Neuronal stem cell (in vitro differentiated cells): Measurements from ENCODE around the gene CNTRL.
"Not testable (repeated sequence)": the region's sequence is repeated elsewhere in the genome, so short reads cannot be mapped to it uniquely, and the experiment has no call there.

ENCODE experiments used
- DNase-seq: peaks from one replicate; pipeline ENCODE4 v3.0.0-alpha.2; 2013; ENCODE audit warnings: low spot score
- H2AFZ ChIP-seq: one replicate; pipeline ENCODE4 v1.6.1; 2013; ENCODE audit warnings: mild to moderate bottlenecking, low read length, inconsistent platforms
- H2AK5ac ChIP-seq: 2 replicates; pipeline ENCODE4 v1.6.1; 2013; ENCODE audit warnings: low read depth, mild to moderate bottlenecking, inconsistent platforms, low read length, moderate library complexity, mixed read lengths
- H2BK120ac ChIP-seq: 2 replicates; pipeline ENCODE4 v1.6.1; 2013; ENCODE audit warnings: low read depth, mild to moderate bottlenecking, inconsistent platforms, low read length, moderate library complexity, mixed read lengths
- H2BK12ac ChIP-seq: one replicate; pipeline ENCODE4 v1.6.1; 2013; ENCODE audit warnings: low read length, inconsistent platforms
- H2BK15ac ChIP-seq: 2 replicates; pipeline ENCODE4 v1.6.1; 2013; ENCODE audit warnings: mild to moderate bottlenecking, low read length, inconsistent platforms, mixed read lengths
- H2BK5ac ChIP-seq: one replicate; pipeline ENCODE4 v1.6.1; 2013; ENCODE audit warnings: inconsistent platforms, mild to moderate bottlenecking, low read length, moderate library complexity
- H3K14ac ChIP-seq: one replicate; pipeline ENCODE4 v1.6.1; 2013; ENCODE audit warnings: low read length, inconsistent platforms
- H3K18ac ChIP-seq: 2 replicates; pipeline ENCODE4 v1.6.1; 2013; ENCODE audit warnings: low read length, inconsistent platforms
- H3K23ac ChIP-seq: 2 replicates; pipeline ENCODE4 v1.6.1; 2013; ENCODE audit warnings: low read depth, mild to moderate bottlenecking, mixed read lengths, low read length, inconsistent platforms; ENCODE audit not compliant: poor library complexity
- H3K27ac ChIP-seq: replicated peaks from 3 replicates; pipeline ENCODE4 v1.5.1; 2013; ENCODE audit warnings: low read length, inconsistent platforms
- H3K27me3 ChIP-seq, 3 experiments: 2 replicates each; pipeline ENCODE4 v1.6.1; 2013; ENCODE audit warnings: low read length in 3 of 3, mild to moderate bottlenecking in 2 of 3, inconsistent platforms in 1 of 3, low read depth in 1 of 3, mixed read lengths in 1 of 3, moderate library complexity in 1 of 3; ENCODE audit not compliant: control insufficient read depth in 3 of 3, insufficient read depth in 3 of 3
- H3K36me3 ChIP-seq, 2 donors: replicated peaks in 1 of 2; 2 replicates each; pipeline ENCODE4 v1.6.1; 2013; ENCODE audit warnings: low read length in 2 of 2; ENCODE audit not compliant: control insufficient read depth in 2 of 2, insufficient read depth in 2 of 2
- H3K4ac ChIP-seq: 2 replicates; pipeline ENCODE4 v1.6.1; 2013; ENCODE audit warnings: inconsistent platforms, mild to moderate bottlenecking, low read length, moderate library complexity
- H3K4me1 ChIP-seq, 2 donors: 1 replicate in 1 of 2; 2 replicates in 1 of 2; pipeline ENCODE4 v1.6.1; 2013; ENCODE audit warnings: low read length in 2 of 2, low read depth in 1 of 2; ENCODE audit not compliant: control insufficient read depth in 2 of 2, insufficient read depth in 1 of 2
- H3K4me2 ChIP-seq: one replicate; pipeline ENCODE4 v1.6.1; 2013; ENCODE audit warnings: mild to moderate bottlenecking, low read length, inconsistent platforms; ENCODE audit not compliant: insufficient read depth, poor library complexity, severe bottlenecking
- H3K4me3 ChIP-seq, 2 donors: 2 replicates each; pipeline ENCODE4 v1.5.1; 2013; ENCODE audit warnings: low read length in 2 of 2, mild to moderate bottlenecking in 2 of 2, inconsistent platforms in 1 of 2, moderate library complexity in 1 of 2
- H3K79me1 ChIP-seq: one replicate; pipeline ENCODE4 v1.6.1; 2013; ENCODE audit warnings: low read depth, mild to moderate bottlenecking, inconsistent platforms, low read length, moderate library complexity
- H3K9ac ChIP-seq: one replicate; pipeline ENCODE4 v1.6.1; 2013; ENCODE audit warnings: mild to moderate bottlenecking, low read depth, low read length, inconsistent platforms; ENCODE audit not compliant: poor library complexity
- H3K9me3 ChIP-seq, 2 donors: replicated peaks in 1 of 2; 2 replicates each; pipeline versions ENCODE3 to v1.6.1; 2013; ENCODE audit warnings: low read length in 2 of 2, mild to moderate bottlenecking in 2 of 2, inconsistent platforms in 1 of 2, low read depth in 1 of 2, mixed read lengths in 1 of 2, moderate library complexity in 1 of 2; ENCODE audit not compliant: control insufficient read depth in 2 of 2, insufficient read depth in 1 of 2
- H4K8ac ChIP-seq: one replicate; pipeline ENCODE4 v1.6.1; 2013; ENCODE audit warnings: low read depth, mild to moderate bottlenecking, inconsistent platforms, low read length, moderate library complexity
- H4K91ac ChIP-seq: one replicate; pipeline ENCODE4 v1.6.1; 2013; ENCODE audit warnings: low read length, low read depth, mild to moderate bottlenecking, inconsistent platforms; ENCODE audit not compliant: poor library complexity
- WGBS, 2 donors: extraction: QIAGEN DNeasy Blood & Tissue Kit; methylation state at CpG; one replicate each; pipeline ENCODE4 v1.1.7; 2013; ENCODE audit warnings: missing lambda C conversion rate in 2 of 2, mixed read lengths in 1 of 2; ENCODE audit not compliant: insufficient read length in 2 of 2, insufficient replicate concordance in 1 of 2; ENCODE audit errors: extremely low coverage in 2 of 2; 5-methylcytosine and 5-hydroxymethylcytosine counted together

The CNTRL gene

DNA sequence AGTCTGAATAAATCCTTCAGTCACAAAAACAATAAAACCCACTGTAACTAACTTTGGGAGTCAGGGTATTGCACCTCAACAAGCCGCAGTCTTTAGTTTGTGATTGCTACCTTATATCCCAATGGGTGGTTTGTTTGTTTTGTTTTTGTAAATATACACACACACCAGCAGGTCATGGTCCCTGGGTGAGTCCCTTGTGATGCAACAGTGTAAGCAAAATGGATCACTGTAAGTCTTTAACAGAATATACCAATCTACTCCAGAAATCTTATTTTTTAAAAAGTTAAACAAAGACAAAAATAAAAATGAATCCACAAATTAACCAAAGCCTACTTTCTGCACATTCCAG is 104.6 kb downstream of the CNTRL start:
- H2BK12ac ChIP-seq, H3K27ac ChIP-seq, H3K18ac ChIP-seq, DNase-seq, H3K4me2 ChIP-seq, H2BK15ac ChIP-seq, H3K23ac ChIP-seq, H2AFZ ChIP-seq, H3K4me1 ChIP-seq, H3K9me3 ChIP-seq, H3K27me3 ChIP-seq, H2AK5ac ChIP-seq, H3K4me3 ChIP-seq, H2BK120ac ChIP-seq, H2BK5ac ChIP-seq, H3K14ac ChIP-seq, H3K9ac ChIP-seq, H3K4ac ChIP-seq, H4K8ac ChIP-seq, H3K79me1 ChIP-seq, H4K91ac ChIP-seq: not testable (repeated sequence)
- peaks cover 9 to 96% of the 10 kb centered on the region in 2 donors for H3K36me3 ChIP-seq
- no CpG with 5 or more reads among the region's 1 CpG for WGBS, 2 donors

DNA sequence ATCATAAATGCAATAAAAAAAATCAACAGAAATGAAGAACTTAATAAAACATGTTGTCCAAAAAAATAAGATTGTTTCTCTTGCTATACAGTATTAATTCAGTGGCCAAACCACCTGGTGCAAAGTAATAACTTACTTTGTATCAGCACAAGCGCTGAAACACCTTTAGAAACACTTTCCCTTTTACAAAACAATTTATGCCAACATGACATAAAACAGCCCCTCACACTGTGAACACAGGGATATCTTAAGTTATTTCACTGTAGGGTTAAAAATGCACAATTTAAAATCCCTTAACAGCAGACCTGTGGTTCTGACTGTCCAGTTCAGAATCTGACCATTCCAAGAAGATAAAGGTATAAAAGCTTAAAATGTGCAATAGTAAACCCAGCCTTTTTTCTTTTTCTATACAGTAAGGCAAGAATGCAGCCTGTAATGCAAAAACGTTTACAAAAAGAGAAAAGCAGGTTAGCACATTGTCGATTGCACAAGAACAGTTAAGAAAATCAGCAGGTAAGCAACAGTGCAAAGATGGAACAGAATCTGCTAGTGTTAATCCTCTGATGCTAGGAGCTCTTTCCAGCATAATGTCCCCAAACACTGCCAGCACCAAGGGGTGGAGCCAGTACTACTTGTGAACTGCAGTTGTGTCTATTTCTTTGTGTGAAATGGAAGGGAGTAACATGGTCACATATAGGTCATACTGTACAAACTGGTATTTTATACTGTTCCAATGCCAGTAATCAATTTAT is 105.4 kb downstream of the CNTRL start:
- Histone ChIP-seq H3K27ac (no peak overlapping the region), H2BK15ac (no peak overlapping the region), H3K23ac (no peak overlapping the region), H3K27me3 (no peaks in the 10 kb centered on the region), H3K4me1 (peaks cover 2 to 3% of the 10 kb centered on the region in 2 donors), H3K79me1 (no peaks in the 10 kb centered on the region), H3K36me3 (peaks cover 6 to 96% of the 10 kb centered on the region in 2 donors), H3K9me3 (peaks cover 0 to 4% of the 10 kb centered on the region in 2 donors), H3K4me3 (no peak overlapping the region), H2BK120ac (no peak overlapping the region), H3K14ac (no peak overlapping the region), H3K4me2 (no peak overlapping the region), H2AFZ (no peak overlapping the region), H4K91ac (no peak overlapping the region), H2BK12ac (no peak overlapping the region), H3K9ac (no peak overlapping the region), H3K4ac (no peak overlapping the region), H2BK5ac (no peak overlapping the region), H3K18ac (no peak overlapping the region), H4K8ac (no peak overlapping the region), H2AK5ac (no peak overlapping the region)
- DNase-seq, result no peak
- WGBS, 2 donors, result no CpG with 5 or more reads among the region's 3 CpGs

DNA sequence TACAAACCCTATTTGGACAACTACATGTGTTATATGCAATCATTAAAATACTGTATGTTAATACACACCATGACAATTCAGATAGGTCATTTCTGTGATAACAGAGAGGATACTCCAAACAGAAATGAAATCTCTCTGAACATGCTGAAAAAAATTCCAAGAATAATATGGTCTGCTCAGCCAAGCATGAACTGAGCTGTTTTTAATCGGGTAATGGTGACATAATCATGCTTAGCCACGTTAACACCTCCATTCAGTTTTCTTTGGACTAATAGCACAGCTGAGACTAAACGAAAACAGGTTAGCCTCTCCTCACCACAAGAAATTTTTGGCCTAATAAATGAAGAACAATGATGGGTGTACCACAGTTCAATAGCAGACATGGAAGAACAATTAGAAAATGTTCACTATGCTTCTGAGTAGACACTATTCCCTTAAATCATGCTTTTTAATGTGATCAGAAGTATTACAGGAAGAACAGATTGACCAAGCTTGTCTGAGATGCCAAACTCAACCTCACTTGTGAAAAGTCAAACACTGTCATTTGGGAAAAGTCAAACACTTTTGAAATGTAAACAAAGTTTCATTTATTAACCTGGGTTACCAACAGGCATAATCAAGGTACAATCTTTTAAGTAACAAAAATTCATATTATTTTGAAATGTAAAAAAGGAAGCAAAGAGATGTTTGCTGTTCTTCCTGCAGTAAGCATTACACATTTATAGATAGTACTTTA is 107.5 kb downstream of the CNTRL start:
- H2AFZ ChIP-seq, result no peak overlapping the region
- H3K4me2 ChIP-seq, result no peak overlapping the region
- no peak overlapping the region for H3K4me3 ChIP-seq
- DNase-seq, result no peak
- H3K4ac ChIP-seq, result no peak overlapping the region
- H3K27ac ChIP-seq, result no peak overlapping the region
- no peak overlapping the region for H4K91ac ChIP-seq
- peaks cover 2 to 3% of the 10 kb centered on the region in 2 donors for H3K4me1 ChIP-seq
- no CpG with 5 or more reads among the region's 3 CpGs for WGBS, 2 donors
- no peak overlapping the region for H4K8ac ChIP-seq
- H2BK120ac ChIP-seq, result no peak overlapping the region
- no peak overlapping the region for H3K9ac ChIP-seq
- no peak overlapping the region for H2BK12ac ChIP-seq
- peaks cover 0 to 4% of the 10 kb centered on the region in 2 donors for H3K9me3 ChIP-seq
- H3K14ac ChIP-seq, result no peak overlapping the region
- H2BK5ac ChIP-seq, result no peak overlapping the region
- no peaks in the 10 kb centered on the region for H3K27me3 ChIP-seq
- no peaks in the 10 kb centered on the region for H3K79me1 ChIP-seq
- no peak overlapping the region for H3K18ac ChIP-seq
- no peak overlapping the region for H2BK15ac ChIP-seq
- H3K23ac ChIP-seq, result no peak overlapping the region
- no peak overlapping the region for H2AK5ac ChIP-seq
- peaks cover 3 to 96% of the 10 kb centered on the region in 2 donors for H3K36me3 ChIP-seq

DNA sequence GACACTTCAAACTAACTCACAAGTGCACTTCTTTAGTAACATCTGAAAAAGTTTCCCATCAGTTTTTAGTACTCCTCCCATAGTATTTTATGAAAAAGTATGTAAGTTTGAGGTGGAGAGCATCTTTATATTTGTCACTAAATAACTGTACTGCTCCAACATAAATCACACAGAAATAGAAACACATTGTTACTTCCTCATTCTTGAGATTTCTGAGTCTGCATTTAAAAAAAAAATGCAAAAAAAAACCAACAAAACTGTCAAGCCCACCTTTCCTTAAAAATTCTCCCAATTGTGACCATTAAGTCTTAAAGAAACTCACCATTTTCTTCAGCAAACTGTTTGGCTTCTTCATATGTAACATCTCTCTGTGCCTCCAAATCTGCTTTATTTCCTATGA is 108.2 kb downstream of the CNTRL start:
- no peak overlapping the region for H4K91ac ChIP-seq
- H4K8ac ChIP-seq, result no peak overlapping the region
- no peak overlapping the region for H2BK12ac ChIP-seq
- H3K4ac ChIP-seq, result no peak overlapping the region
- H2AK5ac ChIP-seq, result no peak overlapping the region
- no peak overlapping the region for H2BK15ac ChIP-seq
- H3K4me3 ChIP-seq, result no peak overlapping the region
- H3K4me2 ChIP-seq, result no peak overlapping the region
- H3K9ac ChIP-seq, result no peak overlapping the region
- H2BK5ac ChIP-seq, result no peak overlapping the region
- H3K36me3 ChIP-seq, result peaks cover 3 to 98% of the 10 kb centered on the region in 2 donors
- H3K14ac ChIP-seq, result no peak overlapping the region
- H3K9me3 ChIP-seq, result peaks cover 0 to 4% of the 10 kb centered on the region in 2 donors
- no peaks in the 10 kb centered on the region for H3K79me1 ChIP-seq
- no peak overlapping the region for H2BK120ac ChIP-seq
- no peak overlapping the region for H2AFZ ChIP-seq
- no peak overlapping the region for H3K23ac ChIP-seq
- H3K27me3 ChIP-seq, result no peaks in the 10 kb centered on the region
- DNase-seq, result no peak
- no peak overlapping the region for H3K27ac ChIP-seq
- H3K4me1 ChIP-seq, result peaks cover 2 to 3% of the 10 kb centered on the region in 2 donors
- no peak overlapping the region for H3K18ac ChIP-seq
